Fibroblast of lung (primary cell): ENCODE measurements around the gene FSTL4. TPM values are rescaled to one million over a fixed set of nuclear protein-coding genes. Genes with fewer than 3 reads are reported as not detected.

Experiments used
- DNase-seq, 2 donors: peaks; one replicate each; pipeline versions ENCODE4 v3.0.0 to v3.0.0-alpha.2; 2010; ENCODE audit warnings: low read depth in 2 of 2
- H2AFZ ChIP-seq: 2 replicates; pipeline ENCODE4 v1.5.1; 2012; ENCODE audit warnings: low read length, control low read depth, inconsistent platforms
- H3K27ac ChIP-seq: 2 replicates; pipeline ENCODE4 v1.5.1; 2011; ENCODE audit warnings: low read length, control low read depth; ENCODE audit not compliant: insufficient read depth
- H3K27me3 ChIP-seq: 2 replicates; pipeline ENCODE4 v1.5.1; 2011; ENCODE audit warnings: mild to moderate bottlenecking, low read length; ENCODE audit not compliant: control insufficient read depth, insufficient read depth
- H3K36me3 ChIP-seq: 2 replicates; pipeline ENCODE4 v1.5.1; 2011; ENCODE audit warnings: low read length; ENCODE audit not compliant: control insufficient read depth, insufficient read depth
- H3K4me1 ChIP-seq: 2 replicates; pipeline ENCODE4 v1.5.1; 2011; ENCODE audit warnings: low read length; ENCODE audit not compliant: control insufficient read depth, insufficient read depth; ENCODE audit errors: extremely low read depth
- H3K4me2 ChIP-seq: 2 replicates; pipeline ENCODE4 v1.5.1; 2011; ENCODE audit warnings: low read length, control low read depth; ENCODE audit not compliant: insufficient read depth; ENCODE audit errors: extremely low read depth
- H3K4me3 ChIP-seq, 4 experiments: fragments of 200-600 bp in 1 of 4; sonication (generic) in 1 of 4; replicated peaks in 1 of 4; 2 replicates each; pipeline ENCODE4 v1.5.1; 2011 to 2016; ENCODE audit warnings: low read length in 4 of 4, low read depth in 3 of 4, mild to moderate bottlenecking in 3 of 4, control low read depth in 2 of 4, inconsistent platforms in 1 of 4, mixed read lengths in 1 of 4; ENCODE audit not compliant: insufficient read depth in 1 of 4; ENCODE audit errors: control extremely low read depth in 1 of 4
- H3K79me2 ChIP-seq: 2 replicates; pipeline ENCODE4 v1.5.1; 2012; ENCODE audit warnings: mild to moderate bottlenecking, low read length, inconsistent platforms; ENCODE audit not compliant: control insufficient read depth, insufficient read depth
- H3K9ac ChIP-seq: 2 replicates; pipeline ENCODE4 v1.5.1; 2011; ENCODE audit warnings: mild to moderate bottlenecking, low read length, control low read depth; ENCODE audit not compliant: insufficient read depth
- H3K9me3 ChIP-seq: 2 replicates; pipeline ENCODE4 v1.5.1; 2012; ENCODE audit warnings: low read depth, low read length; ENCODE audit not compliant: control insufficient read depth, insufficient read depth
- H4K20me1 ChIP-seq: 2 replicates; pipeline ENCODE4 v1.5.1; 2011; ENCODE audit warnings: low read length; ENCODE audit not compliant: control insufficient read depth, insufficient read depth; ENCODE audit errors: extremely low read depth
- CTCF ChIP-seq, 2 donors: IDR thresholded peaks in 1 of 2; conservative IDR thresholded peaks in 1 of 2; 1 replicate in 1 of 2; 2 replicates in 1 of 2; pipeline ENCODE4 v1.5.1; 2011 to 2012; ENCODE audit warnings: low read length in 2 of 2, control low read depth in 1 of 2, inconsistent platforms in 1 of 2, low read depth in 1 of 2, mild to moderate bottlenecking in 1 of 2
- EZH2 ChIP-seq: IDR thresholded peaks from 2 replicates; pipeline ENCODE4 v1.5.1; 2012; ENCODE audit warnings: low read length, control low read depth, mild to moderate bottlenecking; ENCODE audit errors: missing control alignments
- polyA plus RNA-seq, 2 donors: library from polyadenylated mRNA; depleted of rRNA in 1 of 2; stranded (reverse) in 1 of 2; unstranded in 1 of 2; fragments of >200 nt; gene quantifications; 2 replicates each; pipeline ENCODE4 v1.2.1, GENCODE V29; 2011 to 2012; ENCODE audit warnings: missing spikeins in 1 of 2
- total RNA-seq: library from RNA; depleted of rRNA; stranded (reverse); fragments of >200 nt; gene quantifications from 2 replicates; pipeline ENCODE4 v1.2.1, GENCODE V29; 2014

The FSTL4 gene
- total and polyA plus RNA-seq, 2 donors (not counting 1 experiment from before 2014, with no cell fraction given), result 0.17 to 0.33 TPM

- Histone ChIP-seq H3K27me3 (no peaks in the 10 kb centered on the region), H3K27ac (no peak overlapping the region), H3K4me3 (no peak overlapping the region), H3K9ac (no peak overlapping the region), H3K4me1 (no peaks in the 10 kb centered on the region), H3K4me2 (no peak overlapping the region), H3K9me3 (no peaks in the 10 kb centered on the region), H4K20me1 (no peaks in the 10 kb centered on the region), H3K36me3 (no peaks in the 10 kb centered on the region), H2AFZ (no peak overlapping the region), H3K79me2 (no peaks in the 10 kb centered on the region)
- DNase-seq, result no peak
- TF ChIP-seq EZH2, result no peak
- no peak for TF ChIP-seq CTCF (conservative IDR thresholded peaks at IDR 0.05 in 1 of 2, IDR thresholded peaks at IDR 0.05 in 1 of 2; ENCODE audit: low read depth in 1 of 2, low read length in 2 of 2)
Observed at GRCh38 chr5:133164759-133165158, 447.6 kb downstream of the FSTL4 start.

- no peaks in the 10 kb centered on the region for H3K4me1 ChIP-seq
- H3K9ac ChIP-seq, result no peak overlapping the region
- TF ChIP-seq CTCF (conservative IDR thresholded peaks at IDR 0.05 in 1 of 2, IDR thresholded peaks at IDR 0.05 in 1 of 2; ENCODE audit: low read depth in 1 of 2, low read length in 2 of 2), result no peak
- H3K27me3 ChIP-seq, result no peaks in the 10 kb centered on the region
- no peak overlapping the region for H3K27ac ChIP-seq
- H3K4me2 ChIP-seq, result no peak overlapping the region
- H3K36me3 ChIP-seq, result no peaks in the 10 kb centered on the region
- H3K4me3 ChIP-seq, result no peak overlapping the region
- no peaks in the 10 kb centered on the region for H4K20me1 ChIP-seq
- no peak overlapping the region for H2AFZ ChIP-seq
- no peaks in the 10 kb centered on the region for H3K79me2 ChIP-seq
- no peaks in the 10 kb centered on the region for H3K9me3 ChIP-seq
- no peak for DNase-seq
Observed at GRCh38 chr5:133163839-133164238, 448.5 kb downstream of the FSTL4 start.

GRCh38 chr5:133159543-133159942 lies 452.8 kb downstream of the FSTL4 start:
- no peaks in the 10 kb centered on the region for H3K27me3 ChIP-seq
- TF ChIP-seq CTCF (conservative IDR thresholded peaks at IDR 0.05 in 1 of 2, IDR thresholded peaks at IDR 0.05 in 1 of 2; ENCODE audit: low read depth in 1 of 2, low read length in 2 of 2) (no peak), EZH2 (no peak)

More at GRCh38 chr5:133159543-133159942, 452.8 kb downstream of the FSTL4 start:
- no peak overlapping the region for H3K9ac ChIP-seq
- H3K9me3 ChIP-seq, result no peaks in the 10 kb centered on the region
- H3K4me1 ChIP-seq, result no peaks in the 10 kb centered on the region
- H4K20me1 ChIP-seq, result no peaks in the 10 kb centered on the region
- H2AFZ ChIP-seq, result no peak overlapping the region
- no peak overlapping the region for H3K4me2 ChIP-seq
- DNase-seq, result no peak
- no peak overlapping the region for H3K27ac ChIP-seq
- H3K79me2 ChIP-seq, result no peaks in the 10 kb centered on the region
- H3K4me3 ChIP-seq, result no peak overlapping the region
- no peaks in the 10 kb centered on the region for H3K36me3 ChIP-seq
